G401 (cell line): ENCODE data around the gene IGSF21. TPM values are rescaled to one million over a fixed set of nuclear protein-coding genes. Genes with fewer than 3 reads are reported as not detected.

Source experiments
- DNase-seq: peaks from one replicate; pipeline ENCODE4 v3.0.0-alpha.2; 2015; ENCODE audit warnings: low spot score
- in situ Hi-C: cut with HindIII; loops from 2 replicates; pipeline ENCODE4 v1.10.0; 2016; ENCODE audit warnings: low sequenced_read_pairs, mixed read lengths
- total RNA-seq: library from RNA; depleted of rRNA; stranded (reverse); fragments of >200 nt; shearing (Covaris generic); gene quantifications from 2 replicates; pipeline ENCODE4 v1.2.3, GENCODE V29; 2014

The IGSF21 gene
- total RNA-seq, 1 experiment from 2014 or later = not detected

DNA sequence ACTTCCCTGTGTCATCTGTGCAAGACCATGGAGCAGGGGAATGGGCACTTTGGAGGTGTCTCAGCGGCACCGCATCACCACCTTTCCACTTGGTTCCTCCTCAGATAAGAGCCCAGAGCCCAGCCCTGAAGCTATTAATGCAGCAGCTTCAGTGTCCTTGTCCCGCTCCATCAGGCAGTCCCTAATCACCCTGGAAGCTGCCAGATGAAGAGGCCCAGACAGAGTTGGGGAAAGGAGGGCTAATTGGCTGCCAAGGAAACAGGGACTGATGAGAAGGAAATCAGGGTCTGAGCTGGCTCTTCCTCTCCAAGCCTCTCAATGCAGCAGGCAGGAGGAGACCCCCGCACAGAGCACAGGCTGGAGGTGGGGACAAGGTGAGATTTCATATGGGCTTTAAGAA lies 290.0 kb downstream of the IGSF21 start:
- DNase-seq = no peak
- in situ Hi-C loops = no loop called here

DNA sequence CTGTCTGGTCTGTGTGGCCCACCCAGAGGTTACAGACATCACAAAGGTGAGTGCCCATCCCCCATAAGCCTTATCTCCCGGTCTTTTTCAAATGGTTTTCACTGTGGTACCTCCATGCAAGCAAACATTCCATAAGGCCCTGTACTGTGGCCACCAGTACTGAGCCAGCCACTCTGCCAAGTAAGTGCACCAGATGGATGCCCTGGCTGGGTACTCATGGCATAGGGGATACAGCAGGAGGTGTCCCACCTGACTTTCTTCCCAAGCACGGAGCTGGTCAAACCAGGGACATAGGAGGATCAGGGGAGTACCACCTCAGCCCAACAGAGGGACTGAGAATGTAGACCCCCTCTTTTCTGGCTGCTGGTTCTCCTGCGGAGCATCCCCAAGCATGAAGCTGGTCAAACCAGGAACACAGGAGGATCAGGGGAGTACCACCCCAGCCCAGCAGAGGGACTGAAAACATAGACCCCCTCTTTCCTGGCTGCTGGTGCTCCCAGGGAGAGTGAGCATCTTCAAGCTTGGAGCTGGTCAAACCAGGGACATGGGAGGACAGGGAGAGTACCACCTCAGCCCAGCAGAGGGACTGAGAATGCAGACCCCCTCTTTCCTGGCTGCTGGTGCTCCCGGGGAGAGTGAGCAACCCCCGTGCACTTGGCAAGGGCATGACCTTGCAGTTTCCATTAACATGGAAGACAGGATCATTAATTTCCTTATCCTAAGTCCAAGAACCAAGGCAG lies 291.4 kb downstream of the IGSF21 start:
- peak; percentile 62 for DNase-seq
- in situ Hi-C loops = no loop called here

DNA sequence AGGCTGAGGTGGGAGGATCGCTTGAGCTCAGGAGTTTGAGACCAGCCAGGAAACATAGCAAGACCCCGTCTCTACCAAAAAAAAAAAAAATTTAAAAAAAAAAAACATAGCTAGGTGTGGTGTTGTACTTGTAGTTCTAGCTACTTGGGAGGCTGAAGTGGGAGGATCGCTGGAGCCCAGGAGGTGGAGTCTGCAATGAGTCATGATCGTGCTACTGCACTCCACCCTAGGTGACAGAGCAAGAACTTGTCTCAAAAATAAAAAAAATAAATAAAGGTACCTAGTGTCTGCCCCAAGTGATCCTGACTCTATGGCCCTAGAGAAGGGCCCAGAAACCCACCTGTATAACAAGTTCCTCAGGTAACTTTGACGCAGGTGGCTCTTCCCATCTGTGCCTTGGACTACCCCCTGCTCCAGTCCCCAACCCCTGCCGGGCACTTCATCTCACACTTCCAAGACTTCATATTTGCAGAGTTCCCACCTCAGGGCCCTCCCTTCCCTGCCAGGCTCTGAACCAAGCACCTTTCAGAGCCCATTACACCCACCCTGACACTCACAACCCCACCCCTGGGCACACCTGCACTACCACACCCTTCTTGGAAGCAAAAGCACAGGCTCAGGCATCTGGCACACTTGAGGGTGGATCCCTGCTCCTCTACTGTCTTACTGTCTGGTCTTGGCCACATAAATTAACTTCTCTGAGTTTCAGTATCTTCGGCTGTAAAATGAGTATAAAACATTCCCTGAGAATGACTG lies 292.9 kb downstream of the IGSF21 start:
- no peak for DNase-seq
- in situ Hi-C loops = no loop called here

DNA sequence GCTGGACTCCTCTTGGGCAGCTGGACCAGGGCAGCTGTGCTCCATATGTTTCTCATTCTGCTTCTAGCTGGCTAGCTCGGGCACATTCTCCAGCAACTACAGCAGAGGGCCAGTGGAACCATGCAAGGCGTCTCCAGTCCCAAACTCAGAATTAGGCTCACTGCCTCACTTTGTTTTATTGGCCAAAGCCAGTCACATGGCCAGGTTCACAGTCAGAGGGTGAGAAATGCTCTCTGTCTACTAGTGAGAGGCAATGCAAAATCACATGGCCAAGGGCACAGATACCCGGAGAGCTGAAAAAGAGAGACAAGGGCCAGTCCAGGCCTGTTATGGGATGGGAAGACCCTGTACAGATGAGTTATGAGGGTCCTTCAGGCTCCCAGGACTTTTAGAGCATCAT lies 294.3 kb downstream of the IGSF21 start:
- DNase-seq = no peak
- in situ Hi-C loops = no loop called here

DNA sequence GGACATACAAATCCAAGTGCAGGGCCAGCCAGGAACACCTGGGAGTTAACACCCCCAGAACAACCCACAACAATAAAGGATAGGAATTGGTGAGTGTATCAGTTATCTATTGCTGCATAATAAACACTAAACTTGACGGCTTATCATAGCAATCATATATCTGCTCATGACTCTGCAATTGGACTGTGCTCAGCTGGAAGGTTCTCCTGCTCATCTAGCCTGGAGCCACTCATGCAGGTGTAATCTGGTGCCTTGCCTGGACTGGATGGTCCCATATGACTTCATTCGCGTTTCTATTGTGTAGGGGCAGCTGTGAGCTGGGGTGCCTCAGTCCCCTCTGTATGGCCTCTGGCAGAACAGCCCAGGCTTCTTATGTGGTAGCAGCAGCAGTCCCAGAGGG lies 296.9 kb downstream of the IGSF21 start:
- in situ Hi-C loops = no loop called here
- DNase-seq = no peak

DNA sequence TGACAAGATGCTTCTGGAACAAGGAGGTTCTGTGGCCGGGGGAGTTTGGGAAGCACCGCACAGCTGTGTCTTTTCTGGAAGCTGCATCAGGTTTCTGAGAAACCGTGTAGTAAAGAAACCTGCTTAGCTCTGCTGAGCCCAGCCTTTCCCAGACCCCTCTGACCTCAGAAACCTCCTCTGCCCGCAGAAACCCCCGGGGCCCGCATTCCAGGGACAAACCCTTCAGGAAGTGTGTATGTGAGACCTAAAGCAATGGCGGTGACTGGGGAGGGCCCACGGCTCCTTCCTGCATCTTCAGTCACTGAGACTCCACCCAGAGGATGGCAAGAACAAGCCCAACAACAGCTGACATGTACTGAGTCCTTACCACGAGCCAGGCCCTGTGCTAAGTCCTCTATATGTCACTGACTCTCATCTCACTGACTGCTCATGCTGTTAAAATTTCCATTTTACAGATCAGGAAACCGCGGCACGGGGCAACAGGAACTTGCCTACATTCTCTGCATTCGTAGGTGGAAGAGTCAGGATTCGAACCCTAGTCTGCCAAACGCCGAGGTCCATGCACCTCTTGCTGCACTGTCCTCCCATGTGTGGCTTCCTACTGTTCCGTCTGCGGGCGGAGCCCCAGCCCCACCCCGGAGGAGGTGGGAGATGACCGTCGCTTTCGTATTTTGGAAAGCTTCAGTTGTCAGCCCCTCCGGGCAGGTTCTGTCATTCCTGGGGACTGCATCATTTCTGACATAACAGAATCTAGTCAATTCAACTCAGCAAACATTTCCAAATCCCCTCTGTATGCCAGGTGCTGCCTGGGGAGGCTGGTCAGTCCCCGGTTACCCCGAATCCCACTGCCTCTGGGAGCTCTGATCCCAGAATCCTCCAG lies 299.8 kb downstream of the IGSF21 start:
- no peak for DNase-seq
- in situ Hi-C loops = no loop called here

DNA sequence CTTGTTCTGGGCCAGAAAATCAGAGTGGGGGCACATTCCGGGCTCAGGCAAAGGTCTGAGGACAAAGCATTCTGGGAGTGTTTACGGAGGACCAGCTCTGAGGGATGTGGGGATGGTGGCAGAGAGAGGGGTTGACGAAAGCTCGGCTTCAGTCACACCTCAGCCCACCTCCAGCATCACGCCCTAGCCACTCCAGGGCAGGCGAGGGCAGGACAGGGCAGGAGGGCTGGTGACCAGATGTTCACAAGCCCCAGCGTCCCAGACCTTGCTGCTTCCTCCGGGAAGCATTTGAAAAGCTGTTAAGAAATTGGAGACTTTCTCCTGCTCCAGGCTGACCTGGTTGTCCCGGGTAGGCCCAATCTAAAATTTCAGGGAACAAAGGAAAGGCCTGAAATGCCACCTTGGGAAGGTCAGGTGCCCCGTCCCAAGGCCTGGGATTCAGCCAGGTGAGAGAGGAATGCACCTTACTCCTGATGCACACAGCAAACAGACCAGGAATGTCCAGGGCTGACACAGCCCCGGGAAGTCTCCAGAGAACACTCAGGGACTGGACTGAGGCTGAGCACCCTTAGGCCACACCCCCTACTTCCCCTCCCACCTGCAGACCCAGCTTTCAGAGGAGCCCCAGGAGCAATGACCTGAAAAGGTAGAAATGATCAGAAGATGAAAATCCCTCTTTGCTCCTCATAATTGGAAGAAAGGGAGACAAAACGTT lies 301.2 kb downstream of the IGSF21 start:
- in situ Hi-C loops = no loop called here
- no peak for DNase-seq

DNA sequence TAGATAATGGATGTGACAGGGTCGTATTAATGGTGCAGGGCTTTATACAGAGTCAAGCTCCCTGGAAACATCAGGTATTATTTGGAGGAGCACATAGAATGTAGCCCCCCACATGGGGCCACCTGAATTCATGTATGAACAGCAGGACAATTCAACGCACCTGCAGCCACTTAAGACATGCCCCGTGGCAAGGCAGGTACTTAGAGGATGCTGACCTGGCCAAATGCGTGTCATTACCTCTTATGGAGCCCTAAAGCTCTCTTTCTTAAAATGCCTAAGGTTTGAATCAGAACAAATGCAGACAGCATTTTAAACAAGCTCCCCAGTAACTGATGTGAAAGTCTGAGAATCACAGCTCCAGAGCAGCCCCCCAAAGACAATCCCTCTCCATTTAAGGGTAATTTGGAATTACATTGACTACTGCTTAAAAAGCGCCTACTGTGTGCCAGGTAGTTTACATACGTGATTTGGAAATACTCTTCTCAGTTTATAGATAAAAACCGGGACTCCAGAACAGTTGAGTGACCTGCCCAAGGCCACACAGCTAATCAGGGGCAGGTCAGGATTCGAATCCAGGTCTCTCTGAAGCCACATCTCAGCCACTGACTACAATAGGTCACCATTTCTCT lies 302.1 kb downstream of the IGSF21 start:
- in situ Hi-C loops = no loop called here

DNA sequence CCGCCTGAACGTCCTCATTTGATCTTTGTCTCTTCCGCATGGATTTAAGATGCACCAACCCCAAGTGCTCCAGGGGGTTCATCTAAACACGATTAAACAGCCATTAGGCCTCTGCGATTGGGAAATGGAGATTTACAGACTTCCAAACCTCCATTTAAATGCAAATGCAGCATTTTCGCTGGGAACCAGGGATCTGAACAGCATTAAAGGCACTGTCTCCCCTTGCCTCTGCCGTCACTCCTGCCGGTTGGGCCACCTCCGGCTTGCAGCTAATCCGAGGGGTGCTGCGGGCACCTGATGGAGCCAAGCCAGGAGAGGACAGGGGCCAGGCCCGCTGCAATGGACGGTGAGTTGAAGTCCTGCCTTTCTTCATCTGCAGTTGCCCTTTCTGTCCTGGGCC lies 302.8 kb downstream of the IGSF21 start:
- in situ Hi-C loops = no loop called here
- no peak for DNase-seq

More for the DNA sequence above, 302.1 kb downstream of the IGSF21 start:
- no peak for DNase-seq

DNA sequence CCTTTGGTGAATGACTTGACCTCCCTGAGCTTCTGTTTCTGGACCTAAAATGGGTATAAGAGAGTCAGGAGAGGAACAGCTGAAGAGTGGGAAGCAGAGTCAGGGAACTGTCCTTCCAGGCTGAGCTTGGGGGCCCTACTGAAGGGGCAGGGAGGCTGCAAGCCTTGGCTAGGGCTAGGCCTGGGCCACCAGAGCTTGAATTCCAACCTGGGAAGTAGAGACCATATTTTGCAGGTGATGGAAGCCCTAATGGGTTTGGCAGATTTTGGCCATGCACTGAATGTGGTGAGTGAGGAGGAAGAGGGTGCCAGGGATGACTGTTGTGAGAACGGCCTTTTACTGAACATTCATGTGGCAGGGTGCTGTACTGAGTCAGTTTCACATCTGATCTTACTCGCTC lies 303.7 kb downstream of the IGSF21 start:
- DNase-seq = no peak
- in situ Hi-C loops = no loop called here

DNA sequence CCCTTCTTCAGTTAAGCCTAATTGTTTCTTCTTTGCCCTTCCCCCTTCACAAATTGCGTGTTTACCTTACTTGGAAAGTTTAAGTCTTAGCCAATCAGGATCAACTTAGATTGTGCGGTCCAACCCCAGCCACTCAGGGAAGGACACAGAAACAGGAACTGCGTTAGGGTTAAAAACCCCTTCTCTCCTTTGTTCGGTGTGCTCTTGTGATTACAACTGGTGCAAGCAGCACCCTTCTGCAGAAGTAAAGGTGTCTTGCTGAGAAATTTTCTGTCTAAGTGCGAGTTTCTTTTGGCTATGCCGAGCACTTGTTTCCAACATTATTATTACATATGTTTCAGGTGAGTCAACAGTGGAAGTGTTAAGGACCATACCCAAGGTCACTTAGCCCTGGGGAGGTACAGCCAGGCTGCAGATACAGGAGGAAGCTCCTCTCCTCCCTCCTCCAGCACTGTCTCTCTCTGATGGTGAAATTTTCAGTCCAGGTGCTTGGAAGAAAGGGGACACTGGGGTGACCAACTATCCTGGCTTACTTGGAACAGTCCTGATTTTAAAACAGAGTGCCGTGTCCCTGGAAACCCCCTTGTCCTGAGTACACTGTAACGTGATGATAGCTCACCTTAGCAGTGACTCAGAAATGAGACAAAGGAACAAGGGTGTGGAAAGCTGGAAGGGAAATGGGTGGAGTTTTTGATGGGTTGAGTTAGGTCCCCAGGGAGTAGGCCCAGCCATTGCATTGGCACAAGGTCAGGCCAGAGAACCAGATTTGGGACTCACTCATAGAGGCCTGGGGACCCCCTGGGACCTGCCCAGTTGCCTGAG lies 304.4 kb downstream of the IGSF21 start:
- no peak for DNase-seq
- in situ Hi-C loops = no loop called here

DNA sequence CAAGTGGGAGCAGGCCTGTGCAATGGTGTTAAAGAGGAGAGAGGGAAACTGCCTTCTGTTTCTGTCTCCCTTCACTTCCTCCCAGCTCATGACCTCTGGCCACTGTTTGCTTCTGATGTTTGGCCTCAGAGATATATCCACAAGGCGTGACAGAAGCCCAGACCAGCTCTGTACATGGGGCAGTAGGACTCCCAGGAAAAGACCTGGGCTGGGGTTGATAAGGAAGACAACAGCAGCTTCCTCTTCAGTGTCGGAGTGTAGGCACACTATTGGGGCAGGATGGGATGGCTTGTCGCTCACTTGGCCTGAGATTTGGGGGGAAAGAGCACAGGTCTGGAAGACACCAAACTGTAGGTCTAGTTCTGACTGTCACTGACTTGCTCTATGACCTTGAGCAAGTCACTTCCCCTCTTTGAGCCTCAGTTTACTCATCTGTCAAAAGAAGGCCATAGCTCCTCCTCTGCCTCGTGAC lies 305.3 kb downstream of the IGSF21 start:
- in situ Hi-C loops = no loop called here

DNA sequence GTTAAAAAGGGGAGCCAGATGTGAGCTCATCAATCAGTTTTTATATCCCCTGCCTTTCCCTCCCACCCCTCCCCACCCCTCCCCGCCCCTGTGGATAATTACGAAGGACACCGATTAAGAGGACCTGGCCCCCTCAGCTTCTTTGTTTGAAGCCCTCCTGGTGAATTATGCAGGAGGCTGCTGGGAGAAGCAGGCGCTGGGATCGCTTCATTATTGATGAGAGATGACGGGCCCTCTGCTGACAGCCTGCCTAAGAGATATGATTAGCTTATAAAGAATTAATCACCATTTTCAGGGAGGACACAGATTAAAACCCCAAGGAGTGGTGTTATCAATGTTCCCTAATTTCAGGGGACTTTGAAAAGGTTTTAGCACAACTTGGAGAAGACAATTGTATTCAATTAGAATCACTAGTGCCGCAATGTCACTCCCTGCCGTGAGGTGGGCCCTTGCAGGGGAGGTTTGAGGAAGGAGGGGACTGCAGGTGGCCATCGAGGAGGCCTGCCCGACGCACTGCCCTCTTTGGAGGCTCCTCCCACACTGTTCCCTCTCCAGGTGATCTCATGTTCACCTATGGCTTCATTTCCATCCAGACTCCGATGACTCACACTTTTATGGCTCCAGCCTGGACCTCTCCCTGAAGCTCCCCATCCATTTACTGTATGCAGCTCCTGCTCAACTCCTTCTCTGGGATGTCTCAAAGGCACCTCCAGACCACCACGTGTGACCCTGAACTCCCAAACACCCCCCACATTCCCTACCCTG lies 306.1 kb downstream of the IGSF21 start:
- in situ Hi-C loops = no loop called here
- no peak for DNase-seq

More for the DNA sequence above, 305.3 kb downstream of the IGSF21 start:
- DNase-seq = no peak

DNA sequence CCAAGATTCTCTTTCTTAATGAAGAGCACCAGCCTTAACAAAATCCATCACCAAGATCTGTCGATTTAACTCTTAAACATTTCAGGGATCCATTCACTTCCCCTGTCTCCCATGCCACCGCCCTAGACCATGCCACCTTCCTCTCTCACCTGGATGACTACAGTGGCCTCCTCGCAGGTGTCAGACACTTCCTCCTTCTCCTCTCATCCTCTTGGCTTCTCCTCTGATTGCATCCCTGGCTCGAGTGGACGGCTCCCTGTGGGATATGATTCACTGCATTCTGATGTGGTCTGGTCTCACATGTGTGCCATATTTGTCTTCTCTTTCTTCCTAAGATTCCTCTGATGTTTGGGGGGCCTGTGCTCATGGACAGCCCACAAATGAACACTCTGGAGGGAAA lies 306.7 kb downstream of the IGSF21 start:
- in situ Hi-C loops = no loop called here
- DNase-seq = no peak

DNA sequence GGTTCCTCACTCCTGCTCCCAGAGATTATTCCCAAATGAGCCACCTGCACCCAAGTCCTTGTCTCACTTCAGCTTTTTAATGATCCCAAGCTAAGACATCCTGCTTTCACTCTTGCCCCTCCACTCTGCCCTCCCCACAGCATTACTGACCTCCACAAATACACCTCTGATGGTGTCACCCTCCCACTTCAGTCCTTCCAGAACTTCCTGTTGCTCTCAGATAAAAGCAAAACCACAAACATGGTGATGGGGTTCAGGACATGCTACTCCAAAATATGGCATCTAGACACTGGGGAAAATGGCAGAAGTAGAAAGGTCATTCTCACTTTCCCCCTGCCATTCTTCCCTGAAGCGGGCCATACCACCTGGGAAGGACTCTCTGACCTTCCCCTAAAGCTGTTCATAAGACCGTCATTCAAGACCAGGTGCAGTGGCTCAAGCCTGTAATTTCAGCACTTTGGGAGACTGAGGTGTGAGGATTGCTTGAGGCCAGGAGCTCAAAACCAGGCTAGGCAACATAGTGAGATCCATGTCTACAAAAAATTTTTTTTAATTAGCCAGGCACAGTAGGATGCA lies 307.4 kb downstream of the IGSF21 start:
- DNase-seq = no peak
- in situ Hi-C loops = no loop called here

DNA sequence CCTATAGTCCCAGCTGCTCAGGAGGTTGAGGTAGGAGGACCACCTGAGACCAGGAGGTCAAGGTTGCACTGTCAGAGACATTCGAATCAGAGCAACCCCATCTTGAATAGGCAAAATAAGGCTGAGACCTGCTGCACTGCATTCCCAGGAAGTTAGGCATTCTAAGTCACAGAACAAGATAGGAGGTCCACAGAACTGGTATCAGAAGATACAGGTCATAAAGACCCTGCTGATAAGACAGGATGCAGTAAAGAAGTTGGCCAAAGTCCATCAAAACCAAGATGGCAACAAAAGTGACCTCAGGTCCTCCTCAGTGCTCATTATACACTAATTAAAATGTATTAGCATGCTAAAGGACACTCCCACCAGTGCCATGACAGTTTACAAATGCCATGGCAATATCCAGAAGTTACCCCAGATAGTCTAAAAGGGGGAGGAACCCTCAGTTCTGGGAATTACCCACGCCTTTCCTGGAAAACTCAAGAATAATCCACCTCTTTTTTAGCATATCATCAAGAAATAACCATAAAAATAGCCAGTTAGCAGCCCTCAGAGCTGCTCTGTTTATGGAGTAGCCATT lies 307.9 kb downstream of the IGSF21 start:
- in situ Hi-C loops = no loop called here

More for the DNA sequence above, 307.9 kb downstream of the IGSF21 start:
- no peak for DNase-seq
